Kasumi-1 (cell line): ENCODE data around the gene CARD11.

Source experiments
- DNase-seq, 2 experiments: peaks; one replicate each; lab custom pipeline; 2025; lab: John Stamatoyannopoulos, UW

The CARD11 gene

DNA sequence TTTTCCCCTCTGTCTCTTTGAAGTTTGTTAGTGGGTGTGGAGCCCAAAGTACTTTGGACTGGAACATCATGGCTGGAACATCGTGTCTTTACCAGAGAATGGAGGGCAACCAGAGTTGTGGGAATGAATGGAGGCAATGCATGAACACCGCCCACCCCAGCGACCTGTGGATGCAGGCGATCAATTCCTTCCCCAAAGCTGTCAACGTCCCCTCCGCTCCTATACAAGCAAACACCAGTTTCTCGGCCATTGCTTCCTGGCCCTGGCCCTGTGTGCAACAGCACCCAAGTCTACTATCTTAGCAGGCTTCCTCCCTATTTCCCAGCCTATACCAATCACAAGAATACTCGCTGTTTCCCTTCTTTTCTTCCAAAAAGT lies 62.6 kb downstream of the CARD11 start:
- no peak for DNase-seq

DNA sequence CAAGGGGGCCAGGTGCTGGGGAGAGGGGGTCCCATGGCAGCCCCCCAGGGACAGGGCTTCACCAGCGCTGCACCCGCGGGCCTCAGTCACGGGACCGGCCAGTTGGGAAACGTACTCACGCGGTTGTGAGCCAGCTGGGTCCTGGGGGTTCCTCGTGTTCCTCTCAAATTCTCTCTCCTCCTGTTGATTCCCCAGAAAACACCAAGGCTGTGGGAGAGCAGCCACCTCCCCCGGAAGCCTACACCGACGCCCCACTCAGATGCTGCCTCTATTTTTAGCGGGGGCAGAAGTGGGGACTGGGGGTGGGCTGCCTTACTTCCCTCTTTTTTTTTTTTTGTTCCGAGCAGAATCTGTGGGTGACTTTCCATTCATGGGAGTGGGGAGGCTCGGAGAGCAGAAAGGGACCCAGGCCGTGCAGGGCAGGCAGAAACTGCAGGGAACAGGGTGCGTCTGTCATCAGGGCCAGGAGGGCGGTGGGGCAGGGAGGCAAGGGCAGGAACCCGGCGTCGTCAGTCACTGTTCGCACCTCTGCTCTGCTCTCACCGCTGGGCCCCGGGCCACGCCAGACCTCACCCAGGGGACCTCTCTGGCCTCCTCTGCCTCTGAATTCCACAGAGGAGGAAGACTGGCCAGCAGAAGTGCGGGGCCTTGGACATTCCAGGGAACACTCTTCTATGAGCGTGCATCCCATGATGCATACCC lies 63.1 kb downstream of the CARD11 start:
- DNase-seq = peak in 1 of 2 experiments; percentile 23

DNA sequence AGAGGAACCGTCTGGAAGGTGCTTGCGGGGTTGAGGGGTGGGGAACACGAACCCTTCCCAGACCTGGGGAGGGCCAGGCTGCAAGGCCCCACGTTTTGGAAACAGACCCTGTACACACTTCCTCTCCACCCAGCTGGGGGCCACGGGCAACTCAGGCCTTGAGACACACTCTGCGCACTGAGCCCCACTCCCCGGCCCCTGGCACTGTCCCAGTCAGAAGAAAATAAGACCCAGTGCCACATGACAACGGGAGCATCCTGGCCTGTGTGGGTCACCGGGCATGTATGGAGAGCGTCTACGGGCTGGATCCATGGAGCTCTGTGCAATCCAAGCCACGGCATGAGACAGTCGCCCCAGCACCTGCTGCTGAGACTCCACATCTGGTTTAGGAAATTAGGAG lies 63.7 kb downstream of the CARD11 start:
- DNase-seq = no peak

GRCh38 chr7:2979201-2979631 lies 64.5 kb downstream of the CARD11 start:
- DNase-seq = no peak

DNA sequence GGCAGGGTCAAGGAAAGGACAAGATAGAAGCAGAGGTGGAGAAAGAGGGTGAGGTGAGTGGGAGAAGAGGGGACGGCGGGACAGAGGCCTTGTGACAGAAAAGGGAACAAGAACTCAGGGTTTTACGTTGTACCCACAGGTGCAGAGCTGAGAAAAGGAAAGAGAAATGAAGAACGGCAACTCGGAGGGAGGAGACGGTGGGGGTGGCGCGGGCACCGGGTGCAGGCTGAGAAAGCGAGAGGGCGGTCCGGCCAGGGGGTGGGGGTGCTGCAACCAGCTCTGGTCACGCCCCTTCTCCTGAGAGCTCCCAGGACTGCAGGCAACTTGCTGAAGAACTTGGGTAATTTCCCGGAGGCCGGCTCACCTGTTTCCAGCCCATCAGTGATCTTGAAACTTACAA lies 65.3 kb downstream of the CARD11 start:
- peak in 1 of 2 experiments; percentile 1 for DNase-seq

DNA sequence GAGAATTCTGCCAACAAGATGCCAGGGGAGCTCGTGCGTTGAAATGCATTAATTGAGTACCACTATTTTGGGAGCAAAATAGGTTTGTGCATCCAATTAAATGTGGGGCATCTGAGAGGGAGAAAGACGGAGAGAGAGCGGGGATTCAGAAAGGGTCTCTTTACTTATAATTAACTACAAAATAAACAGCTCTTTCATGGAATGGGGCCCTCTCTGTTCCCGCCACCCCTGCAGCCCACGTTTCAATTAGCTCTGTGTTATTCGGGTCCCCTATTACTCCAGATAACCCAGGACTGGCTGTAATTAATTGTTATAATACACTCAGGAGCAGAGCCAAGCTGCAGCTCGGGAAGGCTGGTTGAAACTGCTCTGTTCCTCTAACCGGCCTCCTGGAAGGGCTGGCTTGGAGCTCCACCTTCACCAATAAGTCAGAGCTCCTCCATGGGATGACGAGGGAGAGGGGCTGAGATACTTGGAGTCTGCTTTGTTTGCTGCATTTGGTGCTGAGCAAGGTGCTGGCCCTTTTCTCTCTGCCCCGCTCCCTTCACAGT lies 67.8 kb downstream of the CARD11 start:
- no peak for DNase-seq

DNA sequence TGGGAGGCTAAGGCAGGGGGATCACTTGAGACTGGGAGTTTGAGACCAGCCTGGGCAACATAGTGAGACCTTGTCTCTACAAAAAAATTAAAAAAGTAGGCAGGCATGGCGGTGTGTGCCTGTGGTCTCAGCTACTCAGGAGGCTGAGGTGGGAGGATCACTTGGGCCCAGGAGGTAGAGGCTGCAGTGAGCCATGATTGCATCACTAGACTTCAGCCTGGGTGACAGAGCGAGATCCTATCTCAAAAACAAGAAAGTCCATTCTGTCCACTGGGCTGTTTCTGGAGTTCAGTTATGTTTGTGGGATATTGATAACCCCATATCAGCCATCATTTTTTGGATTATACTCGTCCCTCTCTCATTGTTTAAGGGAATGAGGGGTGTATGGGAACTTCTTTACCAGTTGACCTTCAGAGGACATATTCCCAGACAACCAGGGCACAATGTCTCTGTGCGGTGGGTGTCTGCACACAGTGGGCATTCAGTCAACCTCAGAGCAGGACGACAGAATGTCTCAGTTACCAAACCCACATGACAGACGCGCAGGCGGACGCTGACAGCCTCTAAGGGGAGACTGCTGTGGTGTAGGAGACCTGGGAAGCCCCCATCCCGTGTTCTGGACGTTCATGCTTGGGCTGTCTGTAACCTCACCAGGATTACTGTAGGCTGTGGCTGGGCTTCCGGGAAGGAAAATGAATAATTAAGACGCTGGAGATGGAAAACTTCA lies 69.4 kb downstream of the CARD11 start:
- no peak for DNase-seq

- no peak for DNase-seq
Observed at GRCh38 chr7:2972835-2973161, 70.9 kb downstream of the CARD11 start.

DNA sequence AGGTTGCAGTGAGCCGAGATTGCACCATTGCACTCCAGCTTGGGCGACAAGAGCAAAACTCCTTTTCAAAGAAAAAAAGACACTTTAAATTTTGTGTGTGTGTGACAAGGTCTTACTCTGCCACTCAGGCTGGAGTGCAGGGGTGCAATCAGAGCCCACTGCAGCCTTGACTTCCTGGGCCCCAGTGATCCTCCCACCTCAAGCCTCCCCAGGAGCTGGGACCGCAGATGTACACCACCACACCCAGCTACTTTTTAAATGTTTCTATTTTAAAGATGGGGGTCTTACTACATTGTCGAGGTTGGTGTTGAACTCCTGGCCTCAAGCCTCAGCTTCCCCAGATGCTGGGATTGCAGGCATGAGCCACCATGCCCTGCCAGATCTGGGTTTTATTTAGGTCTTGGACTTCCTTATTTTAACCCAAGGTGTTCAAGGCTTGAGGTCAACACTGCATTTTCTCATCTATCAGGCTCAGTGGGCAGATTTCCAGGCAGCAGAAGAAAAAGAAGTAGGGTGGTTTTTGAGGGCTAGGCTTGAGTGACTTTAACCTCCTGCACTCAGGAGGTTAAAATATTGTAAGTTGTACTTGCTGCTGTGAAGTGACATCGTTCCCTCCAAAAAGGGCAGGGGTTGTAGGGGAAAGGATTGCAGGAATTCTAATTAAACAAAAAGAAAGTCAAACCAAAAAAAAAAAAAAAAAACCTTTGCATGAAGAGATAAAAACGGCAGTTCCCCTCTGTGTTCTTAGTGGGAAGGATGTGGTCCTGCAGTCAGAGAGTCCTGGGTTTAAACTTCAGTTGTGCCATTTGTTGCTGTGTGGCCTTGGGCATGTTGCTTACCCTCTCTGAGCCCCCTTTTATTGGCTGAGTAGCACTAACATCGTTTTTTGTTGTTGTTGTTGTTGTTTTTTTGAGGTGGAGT lies 71.5 kb downstream of the CARD11 start:
- peak; percentile 16 to 21 for DNase-seq

- DNase-seq = no peak
Observed at GRCh38 chr7:2970861-2971260, 72.8 kb downstream of the CARD11 start.

DNA sequence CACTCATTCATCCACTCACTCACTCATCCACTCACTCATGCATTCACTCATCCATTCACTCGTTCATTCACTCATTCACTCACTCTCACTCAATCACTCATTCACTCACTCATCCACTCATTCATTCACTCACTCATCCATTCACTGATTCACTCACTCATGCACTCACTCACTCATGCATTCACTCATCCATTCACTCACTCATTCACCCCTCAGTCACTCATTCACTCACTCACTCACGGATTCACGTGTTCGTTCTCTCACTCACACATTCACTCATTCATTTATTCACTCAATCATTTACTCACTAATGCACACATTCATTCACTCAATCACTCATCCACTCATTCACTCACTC lies 73.4 kb downstream of the CARD11 start:
- no peak for DNase-seq

DNA sequence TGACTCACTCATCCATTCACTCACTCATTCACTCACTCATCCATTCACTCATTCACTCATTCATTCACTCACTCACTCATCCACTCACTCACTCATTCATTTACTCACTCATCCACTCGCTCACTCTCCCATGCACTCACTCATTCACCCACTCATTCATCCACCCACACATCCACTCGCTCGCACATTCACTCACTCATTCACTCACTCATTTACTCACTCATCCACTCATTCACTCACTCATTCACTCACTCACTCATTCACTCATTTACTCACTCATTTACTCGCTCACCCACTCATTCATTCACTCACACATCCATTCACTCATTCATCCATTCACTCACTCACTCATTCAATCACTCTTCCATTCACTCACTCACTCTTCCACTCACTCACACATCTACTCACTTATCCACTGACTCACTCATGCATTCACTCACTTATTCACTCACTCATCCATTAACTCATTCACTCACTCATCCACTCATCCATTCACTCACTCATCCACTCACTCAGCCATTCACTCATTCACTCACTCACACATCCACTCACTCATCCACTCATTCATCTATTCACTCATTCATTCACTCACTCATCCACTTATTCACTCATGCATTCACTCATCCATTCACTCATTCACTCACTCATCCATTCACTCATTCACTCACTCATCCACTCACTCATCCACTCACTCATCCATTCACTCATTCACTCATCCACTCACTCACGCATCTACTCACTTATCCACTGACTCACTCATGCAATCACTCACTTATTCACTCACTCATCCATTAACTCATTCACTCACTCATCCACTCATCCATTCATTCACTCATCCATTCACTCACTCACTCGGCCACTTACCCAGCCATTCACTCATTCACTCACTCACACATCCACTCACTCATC lies 74.0 kb downstream of the CARD11 start:
- DNase-seq = no peak

- DNase-seq = no peak
Observed at GRCh38 chr7:2968616-2969397, 74.9 kb downstream of the CARD11 start.

GRCh38 chr7:2968176-2968575 lies 75.5 kb downstream of the CARD11 start:
- DNase-seq = no peak

DNA sequence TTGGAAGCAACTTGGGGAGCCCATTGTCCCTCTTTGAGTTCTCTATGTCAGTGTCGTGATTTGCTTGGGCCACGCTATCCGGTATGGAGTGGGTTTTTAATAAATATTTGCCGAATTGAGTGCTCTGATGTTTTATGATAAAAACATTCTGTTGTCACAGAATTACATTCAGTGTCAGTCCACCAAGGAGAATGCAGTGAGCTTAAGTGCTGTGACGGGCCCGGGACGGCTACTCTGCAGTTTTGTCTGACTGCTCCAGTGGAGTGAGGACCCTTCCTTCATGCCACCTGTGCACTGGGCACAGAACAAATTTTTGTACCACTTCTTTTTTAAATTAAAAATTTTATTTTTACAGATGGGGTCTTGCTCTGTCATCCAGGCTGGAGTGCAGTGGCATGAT lies 76.0 kb downstream of the CARD11 start:
- no peak for DNase-seq

DNA sequence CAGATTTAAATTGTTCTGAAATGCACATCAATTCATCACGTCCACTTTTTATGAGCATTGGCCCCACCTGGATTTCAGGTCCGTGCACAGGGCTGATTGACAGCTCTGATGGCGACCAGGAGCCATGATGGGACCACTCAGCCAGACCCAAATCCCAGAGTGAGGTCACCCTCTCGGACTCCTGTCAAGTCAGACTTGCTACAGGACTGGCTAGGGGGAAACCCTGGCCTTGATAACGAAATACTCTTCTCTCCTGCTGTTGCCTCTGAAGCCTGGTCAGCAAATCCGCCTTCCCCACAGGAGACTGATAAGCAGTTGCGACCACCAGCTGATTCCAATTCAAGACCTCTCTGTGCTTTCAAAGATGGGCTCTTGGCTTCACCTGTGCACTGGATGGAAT lies 76.4 kb downstream of the CARD11 start:
- DNase-seq = no peak

GRCh38 chr7:2966466-2967078 lies 77.1 kb downstream of the CARD11 start:
- no peak for DNase-seq

DNA sequence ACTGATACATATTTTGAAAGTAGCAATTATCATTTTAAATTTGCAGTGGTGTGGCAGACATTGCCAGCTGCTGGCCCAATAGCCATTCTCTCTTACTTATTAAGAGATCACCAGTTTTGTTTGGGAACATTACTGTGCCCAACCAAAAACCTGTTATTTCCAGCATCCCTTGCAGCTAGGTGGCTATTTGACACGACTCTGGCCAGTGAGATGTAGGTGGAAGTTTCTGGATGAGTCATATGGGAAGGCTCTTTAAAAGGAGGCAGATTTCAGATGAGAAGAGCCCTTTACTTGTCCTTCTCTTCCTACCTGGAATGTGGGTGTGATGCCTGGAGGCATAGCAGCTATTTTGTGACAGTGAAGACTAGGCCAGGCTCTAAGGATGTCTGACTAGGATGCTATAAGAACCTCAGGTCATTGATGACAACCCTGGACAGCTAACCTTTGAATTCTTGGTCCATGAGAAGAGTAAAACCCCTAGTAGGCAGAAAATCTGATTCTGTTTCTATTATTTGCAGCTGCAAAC lies 77.9 kb downstream of the CARD11 start:
- DNase-seq = no peak

GRCh38 chr7:2965301-2965700 lies 78.4 kb downstream of the CARD11 start:
- no peak for DNase-seq

DNA sequence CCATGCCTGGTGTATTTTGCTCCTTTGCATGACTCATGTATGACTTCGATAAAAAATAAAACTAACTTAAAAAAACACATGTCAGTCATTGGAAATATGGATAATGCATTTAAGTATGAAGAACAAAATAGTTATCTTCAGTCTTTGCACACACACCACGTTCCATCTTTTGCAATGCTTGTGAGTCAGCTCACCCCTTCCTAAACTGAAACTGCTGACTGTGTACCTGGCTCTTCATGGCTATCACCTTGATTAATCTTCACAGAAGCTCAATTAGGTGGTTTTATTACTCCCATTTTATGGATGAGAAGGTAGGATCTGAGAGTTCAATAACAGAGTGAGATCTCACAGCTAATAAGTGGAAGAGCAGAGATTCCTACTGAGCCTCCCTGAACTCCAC lies 79.5 kb downstream of the CARD11 start:
- DNase-seq = no peak
